ENCODE measurements around the gene PPP1R11. TPM values are rescaled to one million over a fixed set of nuclear protein-coding genes. Genes with fewer than 3 reads are reported as not detected.

The PPP1R11 gene
- total and polyA plus RNA-seq, 2 of the 13 experiments (the other 11 are each of a cell fraction or from before 2014, with no cell fraction given), result 32.1 to 58.9 TPM

- TF ChIP-seq DR1 (CRISPR knock-in tag; IDR thresholded peaks at IDR 0.05) (no peak), FOXJ3 (CRISPR knock-in tag; IDR thresholded peaks at IDR 0.05; ENCODE audit: borderline replicate concordance) (peak; percentile 86), ZNF414 (CRISPR knock-in tag; IDR thresholded peaks at IDR 0.05) (peak; percentile 73), ETV5 (CRISPR knock-in tag; IDR thresholded peaks at IDR 0.05; ENCODE audit: borderline replicate concordance) (peak; percentile 79; the same call in 1 of the 2 replicates), ZNF431 (CRISPR knock-in tag; IDR thresholded peaks at IDR 0.05; ENCODE audit: borderline replicate concordance, low read depth) (peak; percentile 89), ZNF580 (CRISPR knock-in tag; IDR thresholded peaks at IDR 0.05; ENCODE audit: borderline replicate concordance, low read depth) (no peak), JDP2 (CRISPR knock-in tag; IDR thresholded peaks at IDR 0.05; ENCODE audit: borderline replicate concordance) (no peak; the same call in 1 of the 2 replicates), RBAK (CRISPR knock-in tag; IDR thresholded peaks at IDR 0.05) (no peak), CBX5 (CRISPR knock-in tag; IDR thresholded peaks at IDR 0.05; ENCODE audit: borderline replicate concordance) (no peak; the same call in 1 of the 2 replicates), IRX3 (CRISPR knock-in tag; IDR thresholded peaks at IDR 0.05; ENCODE audit: borderline replicate concordance, low read depth) (no peak), FOXA3 (CRISPR knock-in tag; IDR thresholded peaks at IDR 0.05) (peak; percentile 89), CENPBD1 (CRISPR knock-in tag; IDR thresholded peaks at IDR 0.05; ENCODE audit: borderline replicate concordance, low read depth) (no peak), THAP11 (CRISPR knock-in tag; IDR thresholded peaks at IDR 0.05) (peak; percentile 49; the same call in 1 of the 2 replicates), SRF (IDR thresholded peaks at IDR 0.05; ENCODE audit: low read depth, low read length) (no peak), ZNF740 (CRISPR knock-in tag; IDR thresholded peaks at IDR 0.05) (peak; percentile 63; the same call in 1 of the 2 replicates), CBFB (CRISPR knock-in tag; IDR thresholded peaks at IDR 0.05) (peak; percentile 24; the same call in 1 of the 2 replicates), ZFP36L2 (CRISPR knock-in tag; IDR thresholded peaks at IDR 0.05) (0 out of 2 replicates have a peak, but pooled peaks have one; percentile 61), NFKB2 (CRISPR knock-in tag; IDR thresholded peaks at IDR 0.05; ENCODE audit: borderline replicate concordance) (peak; percentile 58), SSRP1 (CRISPR knock-in tag; IDR thresholded peaks at IDR 0.05) (no peak; the same call in 1 of the 2 replicates), RELA (CRISPR knock-in tag; IDR thresholded peaks at IDR 0.05) (peak; percentile 24; the same call in 1 of the 2 replicates), ZNF883 (CRISPR knock-in tag; IDR thresholded peaks at IDR 0.05; ENCODE audit: not compliant biosample characterization) (peak; percentile 85), FIP1L1 (IDR thresholded peaks at IDR 0.05; ENCODE audit: borderline replicate concordance, insufficient read depth, low read depth, low read length) (no peak), RFX5 (IDR thresholded peaks at IDR 0.05; ENCODE audit: low read depth, low read length) (no peak), ATF4 (CRISPR knock-in tag; IDR thresholded peaks at IDR 0.05) (peak in 1 of 2 experiments; percentile 70; a peak in 2 of 4 replicates), HDAC6 (IDR thresholded peaks at IDR 0.05; ENCODE audit: low read depth, low read length) (no peak), ZNF180 (CRISPR knock-in tag; IDR thresholded peaks at IDR 0.05; ENCODE audit: borderline replicate concordance, low read depth) (no peak), ZIK1 (CRISPR knock-in tag; IDR thresholded peaks at IDR 0.05; ENCODE audit: borderline replicate concordance, low read depth) (no peak; the same call in 1 of the 2 replicates)
These were observed 33.8 kb downstream of the PPP1R11 start (continued) for GRCh38 chr6:30100585-30101443.
